ENCODE data around the gene HPGDS.
"Not testable (repeated sequence)": the region's sequence is repeated elsewhere in the genome, so short reads cannot be mapped to it uniquely, and the experiment has no call there.

The HPGDS gene

GRCh38 chr4:94306713-94307112 is 35.9 kb downstream of the HPGDS start:
- no peak for DNase-seq

GRCh38 chr4:94305466-94306225 is 37.0 kb downstream of the HPGDS start:
- no peak for DNase-seq

- DNase-seq: no peak
Measured at GRCh38 chr4:94304365-94304971, 38.2 kb downstream of the HPGDS start.

GRCh38 chr4:94302191-94302590 is 40.4 kb downstream of the HPGDS start:
- DNase-seq: no peak

- DNase-seq: no peak
Measured at GRCh38 chr4:94298725-94299252, 43.8 kb downstream of the HPGDS start.

GRCh38 chr4:94295473-94295872 is 47.2 kb downstream of the HPGDS start:
- DNase-seq: not testable (repeated sequence)

GRCh38 chr4:94293981-94294380 is 48.7 kb downstream of the HPGDS start:
- DNase-seq: not testable (repeated sequence)

GRCh38 chr4:94290245-94290644 is 52.4 kb downstream of the HPGDS start:
- no peak for DNase-seq

- no peak for DNase-seq
Measured at GRCh38 chr4:94285666-94286065, 57.0 kb downstream of the HPGDS start.

GRCh38 chr4:94284889-94285288 is 57.7 kb downstream of the HPGDS start:
- DNase-seq: no peak

- DNase-seq: no peak
Measured at GRCh38 chr4:94278781-94279180, 63.9 kb downstream of the HPGDS start.

GRCh38 chr4:94277534-94277933 is 65.1 kb downstream of the HPGDS start:
- DNase-seq: no peak

GRCh38 chr4:94276204-94276603 is 66.4 kb downstream of the HPGDS start:
- no peak for DNase-seq

GRCh38 chr4:94274912-94275311 is 67.7 kb downstream of the HPGDS start:
- no peak for DNase-seq

GRCh38 chr4:94271248-94271647 is 71.4 kb downstream of the HPGDS start:
- DNase-seq: no peak

GRCh38 chr4:94267037-94267436 is 75.6 kb downstream of the HPGDS start:
- DNase-seq: no peak

GRCh38 chr4:94262163-94263016 is 80.2 kb downstream of the HPGDS start:
- no peak for DNase-seq

GRCh38 chr4:94256828-94257227 is 85.8 kb downstream of the HPGDS start:
- DNase-seq: no peak

GRCh38 chr4:94256144-94256783 is 86.4 kb downstream of the HPGDS start:
- DNase-seq: no peak

- no peak for DNase-seq
Measured at GRCh38 chr4:94253036-94253435, 89.6 kb downstream of the HPGDS start.

GRCh38 chr4:94251094-94251493 is 91.5 kb downstream of the HPGDS start:
- no peak for DNase-seq

All from DMS153 (cell line).